NCI-H226 (cell line): ENCODE results near the gene RIN3.

Source experiments
- DNase-seq: peaks from one replicate; pipeline ENCODE4 v3.0.0-alpha.2; 2015

Gene RIN3

DNA sequence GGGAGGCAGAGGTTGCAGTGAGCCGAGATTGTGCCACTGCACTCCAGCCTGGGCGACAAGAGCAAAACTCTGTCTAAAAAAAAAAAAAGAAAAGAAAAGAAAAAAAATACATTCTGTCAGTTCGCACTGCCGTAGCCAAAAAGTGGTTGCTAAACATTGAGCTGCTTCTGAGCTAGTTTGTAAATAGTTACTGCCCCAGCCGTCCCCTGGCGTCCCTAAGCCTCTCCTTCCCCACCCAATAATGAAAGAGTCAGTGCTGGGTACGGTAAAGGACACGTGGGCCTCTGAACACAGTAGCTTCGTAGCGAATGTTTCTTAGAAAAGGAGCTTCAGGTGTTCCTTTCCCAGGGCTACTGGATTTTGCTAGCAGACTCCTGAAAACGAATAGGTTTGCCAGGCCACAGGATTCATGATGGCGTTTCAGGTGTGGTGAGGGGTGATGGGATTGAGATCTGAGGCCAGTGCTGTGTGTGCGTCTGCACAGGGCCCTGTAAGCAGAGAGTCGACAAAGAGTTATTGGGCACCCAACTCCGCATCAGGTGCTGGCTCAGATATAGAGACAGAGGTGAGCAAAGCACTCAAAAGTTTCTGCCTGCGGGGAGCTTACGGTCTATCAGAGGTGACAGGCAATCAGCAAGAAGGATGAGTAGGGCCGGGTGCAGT lies 140.8 kb downstream of the RIN3 start:
- no peak for DNase-seq

DNA sequence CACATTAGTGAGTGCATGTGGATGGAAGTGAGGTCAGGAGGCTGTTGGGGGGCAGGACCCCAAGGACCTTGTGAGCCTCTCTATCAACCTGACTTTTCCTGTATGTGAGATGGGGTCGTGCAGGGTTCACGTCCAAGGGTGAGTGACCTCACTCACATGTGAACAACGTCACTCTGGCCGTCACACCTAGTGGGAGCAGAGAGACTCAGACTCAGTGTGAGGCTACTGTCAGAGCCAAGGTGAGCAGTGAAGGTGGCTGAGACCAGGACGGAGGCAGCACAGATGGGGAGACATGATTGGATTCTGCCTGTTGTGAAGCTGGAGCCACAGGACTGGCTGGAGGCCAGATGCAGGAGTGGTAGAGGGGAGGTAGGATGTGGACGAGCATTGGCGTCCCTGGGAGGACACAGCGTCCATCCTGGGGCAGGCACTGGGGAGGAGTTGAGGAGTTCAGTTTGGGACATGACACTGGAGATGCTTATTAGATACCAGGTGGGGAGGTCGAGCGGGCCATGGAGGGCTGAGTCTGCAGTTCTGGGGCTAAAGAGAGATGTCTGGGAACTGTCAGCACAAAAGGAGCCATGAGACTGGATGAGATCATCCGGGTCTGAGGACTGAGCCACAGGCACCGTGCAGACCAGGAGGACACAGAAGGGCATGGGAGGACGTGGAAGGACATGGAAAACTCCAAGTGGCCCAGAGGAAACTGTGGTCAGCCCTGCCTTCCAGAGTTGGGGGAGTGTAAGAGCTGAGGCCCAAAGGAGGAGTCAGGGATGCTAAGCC lies 142.0 kb downstream of the RIN3 start:
- DNase-seq = no peak

DNA sequence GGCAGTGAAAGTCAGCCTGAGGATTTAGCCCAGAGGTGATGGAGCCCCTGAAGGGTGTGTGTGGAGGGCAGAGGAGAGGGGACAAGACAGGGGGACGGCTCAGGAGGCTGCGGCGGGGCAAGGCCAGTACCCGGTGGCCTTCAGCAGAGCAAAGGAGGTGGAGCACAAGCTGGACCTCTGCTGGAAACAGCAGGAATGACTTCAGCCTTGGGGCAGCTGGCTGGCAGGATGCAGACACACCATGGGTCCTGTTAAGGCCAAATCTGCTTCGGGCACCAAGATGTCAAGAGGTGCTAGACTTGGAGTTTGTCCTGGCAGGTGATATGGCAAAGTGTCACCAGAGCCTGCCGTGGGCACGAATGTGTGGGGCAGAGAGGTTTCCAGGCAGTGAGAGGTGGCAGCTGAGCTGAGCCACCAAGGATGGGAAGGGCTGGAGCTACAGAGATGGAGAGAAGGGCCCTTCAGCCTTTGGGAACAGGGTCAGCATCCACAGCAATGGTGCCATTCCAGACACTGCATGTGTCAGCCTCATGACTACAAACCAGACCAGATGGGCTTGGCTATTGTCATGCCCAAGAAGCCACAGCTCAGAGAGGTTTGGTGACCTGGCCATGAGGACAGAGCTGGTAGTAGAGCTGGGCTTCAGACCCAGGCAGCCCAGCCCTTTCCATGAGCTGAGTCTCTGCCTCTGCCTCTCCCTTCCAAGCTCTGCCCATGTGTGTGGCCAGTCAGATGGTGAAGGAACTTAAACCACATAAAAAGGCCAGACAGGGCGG lies 142.9 kb downstream of the RIN3 start:
- DNase-seq = no peak

DNA sequence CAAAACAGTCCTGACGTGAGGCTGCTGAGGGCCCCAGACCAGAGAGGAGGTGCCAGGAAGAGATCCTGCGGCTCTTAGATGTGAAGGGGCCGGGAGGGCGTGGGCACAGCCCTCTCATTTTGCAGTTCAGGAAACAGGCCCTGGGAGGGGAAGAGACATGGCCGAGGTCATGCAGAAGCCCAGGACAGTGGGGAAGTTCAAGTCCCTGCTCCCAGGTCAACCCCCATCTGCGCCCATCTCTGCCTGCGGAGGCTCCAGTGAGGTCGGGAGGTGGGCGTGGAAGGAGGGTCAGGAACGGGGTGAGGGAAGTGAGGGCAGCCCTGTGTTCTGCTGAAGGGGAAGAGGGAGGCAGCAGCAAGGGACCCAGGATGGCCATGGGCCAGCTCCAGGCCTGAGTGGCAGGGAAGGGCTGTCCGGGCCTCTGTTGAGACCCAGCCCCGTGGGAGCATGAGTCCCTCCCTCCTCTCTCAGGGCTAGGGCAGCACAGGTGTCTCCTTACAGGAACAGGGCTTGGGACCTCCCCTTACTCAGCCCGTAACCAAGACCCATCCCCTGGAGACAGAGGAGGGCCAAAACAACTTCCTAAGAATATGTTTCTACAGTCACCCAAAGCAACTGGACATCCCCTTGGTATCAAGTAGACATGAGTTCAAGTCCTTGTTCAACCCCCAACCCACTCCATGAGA lies 144.0 kb downstream of the RIN3 start:
- no peak for DNase-seq

DNA sequence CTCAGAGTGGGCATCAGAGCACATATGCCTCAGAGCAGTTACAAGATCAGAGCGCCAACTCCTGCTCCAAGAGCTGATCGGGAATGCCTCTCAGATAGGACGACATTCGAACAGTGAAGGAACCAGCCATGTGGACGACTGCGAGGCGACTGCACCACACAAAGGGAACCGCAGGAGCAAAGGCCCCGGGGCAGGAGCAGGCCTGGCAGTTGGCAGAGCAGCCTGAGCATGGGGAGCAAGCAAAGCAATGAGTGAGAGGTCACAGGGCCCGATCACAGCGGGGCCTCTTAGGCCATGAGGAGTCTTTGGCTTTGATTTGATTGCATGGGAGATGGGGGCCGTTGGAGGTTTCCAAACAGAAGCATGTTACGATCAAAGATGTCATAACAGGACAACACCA lies 144.6 kb downstream of the RIN3 start:
- no peak for DNase-seq

DNA sequence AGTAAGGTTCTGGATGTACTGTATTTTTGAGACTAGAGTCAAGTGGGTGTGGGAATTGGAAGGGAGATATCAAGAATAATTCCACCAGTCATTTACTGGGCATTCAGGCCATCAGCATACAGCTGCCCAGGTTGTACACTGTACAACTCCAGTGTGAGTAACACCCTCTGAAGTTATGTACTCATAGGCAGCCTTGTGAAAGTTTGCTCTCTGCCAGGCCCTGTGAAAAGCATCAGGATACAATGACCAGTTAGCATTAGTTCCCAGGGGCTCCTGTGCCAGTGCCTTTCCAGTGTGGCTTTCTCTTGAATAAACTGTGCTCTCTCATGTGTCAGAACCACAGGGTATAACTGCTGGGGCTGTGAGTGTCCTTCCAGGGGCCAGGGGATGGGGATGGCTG lies 145.1 kb downstream of the RIN3 start:
- no peak for DNase-seq

DNA sequence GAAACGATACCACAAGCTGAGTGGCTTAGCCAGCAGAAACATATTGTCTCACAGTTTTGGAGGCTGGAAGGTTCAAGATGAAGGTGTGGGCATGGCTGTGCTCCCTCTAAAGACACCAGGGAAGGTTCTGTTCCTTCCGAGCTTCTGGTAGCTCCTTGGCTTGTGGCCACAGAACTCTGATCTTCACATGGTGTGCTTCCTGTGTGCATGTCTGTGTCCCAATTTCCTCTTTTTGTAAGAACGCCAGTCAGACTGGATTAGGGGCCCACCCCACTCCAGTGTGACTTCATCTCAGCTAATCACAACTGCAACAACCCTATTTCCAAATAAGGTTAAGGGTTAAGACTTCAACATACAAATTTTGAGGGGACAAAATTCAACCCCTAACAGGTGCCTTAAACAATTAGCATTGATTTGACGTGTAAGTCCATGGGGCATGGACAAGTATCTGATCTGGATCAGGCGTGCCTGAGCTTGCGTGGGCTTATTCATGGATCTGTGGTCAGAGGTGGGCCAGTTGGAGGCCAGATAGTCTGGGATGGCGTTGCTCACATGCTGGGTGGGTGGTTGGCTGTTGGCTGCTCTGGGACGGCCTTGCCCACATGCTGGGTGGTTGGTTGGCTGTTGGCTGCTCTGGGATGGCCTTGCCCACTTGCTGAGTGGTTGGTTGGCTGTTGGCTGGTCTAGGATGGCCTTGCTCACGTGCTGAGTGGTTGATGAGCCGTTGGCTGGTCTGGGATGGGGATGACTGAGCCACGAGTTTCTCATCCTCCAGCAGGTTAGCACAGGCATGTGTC lies 146.4 kb downstream of the RIN3 start:
- DNase-seq = no peak

DNA sequence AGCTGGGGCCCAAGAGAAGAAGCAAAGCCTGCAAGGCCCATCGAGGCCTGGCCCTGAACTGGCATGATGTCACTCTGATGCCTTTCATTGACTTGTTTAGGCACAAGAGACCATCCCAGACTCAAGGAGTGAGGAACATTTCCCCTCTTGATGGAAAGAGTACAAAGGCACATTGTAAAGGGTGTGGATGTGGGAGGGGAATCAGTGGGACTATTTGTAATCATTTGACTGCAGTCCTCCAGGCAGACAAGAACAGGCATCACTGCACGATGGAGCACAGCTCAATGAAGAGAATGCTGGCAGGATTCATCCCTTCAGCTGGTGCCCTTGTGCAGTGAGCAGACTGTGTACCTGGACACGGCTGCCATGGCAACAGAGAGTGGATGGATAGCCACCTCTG lies 147.0 kb downstream of the RIN3 start:
- no peak for DNase-seq

DNA sequence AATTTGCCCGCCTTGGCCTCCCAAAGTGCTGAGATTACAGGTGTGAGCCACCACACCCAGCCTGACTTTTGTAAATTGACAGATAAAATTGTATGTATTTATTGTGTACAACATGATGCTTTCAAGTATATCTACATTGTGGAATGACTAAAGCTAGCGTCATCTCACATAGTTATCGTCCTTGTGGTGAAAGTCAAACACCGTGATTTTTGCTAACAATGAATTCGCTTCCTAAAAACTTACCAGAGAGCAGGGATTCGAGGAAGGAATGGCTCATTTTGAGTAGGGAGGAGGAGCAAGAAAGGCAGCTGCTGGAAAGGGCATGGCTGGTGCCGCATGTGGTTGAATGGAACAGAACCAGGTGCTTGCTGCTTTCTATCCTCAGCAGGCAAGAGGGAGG lies 149.5 kb downstream of the RIN3 start:
- no peak for DNase-seq

DNA sequence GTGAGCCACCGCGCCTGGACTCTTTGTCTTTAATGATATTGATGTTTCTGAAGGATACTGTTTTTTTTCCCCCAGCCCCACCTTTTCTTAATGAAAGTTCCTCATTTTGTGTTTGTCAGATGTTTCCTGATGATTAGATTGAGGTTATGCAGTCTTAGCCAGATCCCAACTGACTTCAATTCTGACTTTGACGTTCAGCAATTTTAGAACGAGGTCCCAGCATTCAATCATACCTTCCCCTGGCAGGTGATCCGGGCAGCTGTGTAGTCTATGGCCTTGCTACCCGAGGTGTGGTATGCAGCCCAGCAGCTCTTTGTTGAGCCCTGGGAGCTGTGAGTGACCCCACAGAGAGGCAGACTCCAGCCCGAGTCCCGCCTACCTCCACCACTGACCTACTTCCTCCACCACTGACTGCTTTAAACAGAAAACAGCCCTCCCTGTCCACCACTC lies 152.1 kb downstream of the RIN3 start:
- no peak for DNase-seq

DNA sequence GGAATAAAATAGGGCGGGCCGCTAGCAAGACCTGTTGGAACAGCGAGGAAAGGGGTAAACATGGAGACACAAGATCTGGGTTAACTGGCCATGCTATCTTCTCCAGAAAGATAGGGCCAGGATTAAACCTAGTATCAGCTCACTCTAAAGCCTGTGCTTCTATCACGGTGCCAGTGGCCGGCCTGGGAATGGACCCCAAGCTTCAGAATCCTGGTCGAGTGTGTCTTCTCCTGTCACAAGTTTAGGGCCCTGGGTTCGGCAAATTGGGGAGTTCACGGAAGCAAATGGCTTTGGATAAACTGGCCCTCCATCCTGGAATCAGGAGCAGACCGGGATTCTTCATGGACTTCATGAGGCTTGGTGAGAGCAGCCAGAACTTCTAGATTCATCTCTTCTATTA lies 152.7 kb downstream of the RIN3 start:
- DNase-seq = no peak

DNA sequence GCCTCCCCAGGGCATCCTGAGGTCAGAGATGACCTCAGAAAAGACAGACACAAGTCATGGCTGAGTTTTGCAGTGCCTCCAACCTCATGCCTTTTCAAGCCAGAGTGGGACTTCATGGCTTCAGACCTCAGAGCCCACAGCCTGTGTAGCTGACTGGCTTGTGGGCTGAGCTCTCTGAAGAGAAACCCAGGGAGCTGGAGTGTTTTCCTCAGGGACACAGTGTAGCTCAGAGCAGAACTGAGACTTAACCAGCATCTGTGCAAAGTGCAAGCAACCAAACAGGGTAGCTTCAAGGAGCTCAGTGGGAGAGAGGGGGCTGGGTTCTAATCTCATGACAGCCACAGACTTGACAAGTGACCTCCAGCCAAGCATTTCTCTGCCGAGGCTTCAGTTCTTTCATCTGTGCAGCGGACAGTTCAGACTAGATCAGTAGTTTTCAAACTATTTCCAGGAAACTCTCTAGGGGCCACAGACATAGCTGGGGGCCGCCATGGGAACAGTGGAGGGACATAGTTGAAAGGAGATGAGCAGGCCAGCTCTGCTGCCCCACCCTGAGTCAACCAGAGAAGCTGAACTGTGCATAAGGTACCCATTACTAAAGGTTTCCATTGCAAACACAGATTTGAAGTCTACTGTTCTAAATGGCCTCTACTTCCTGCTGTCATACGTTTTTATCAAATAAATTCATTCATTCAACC lies 154.8 kb downstream of the RIN3 start:
- DNase-seq = no peak

DNA sequence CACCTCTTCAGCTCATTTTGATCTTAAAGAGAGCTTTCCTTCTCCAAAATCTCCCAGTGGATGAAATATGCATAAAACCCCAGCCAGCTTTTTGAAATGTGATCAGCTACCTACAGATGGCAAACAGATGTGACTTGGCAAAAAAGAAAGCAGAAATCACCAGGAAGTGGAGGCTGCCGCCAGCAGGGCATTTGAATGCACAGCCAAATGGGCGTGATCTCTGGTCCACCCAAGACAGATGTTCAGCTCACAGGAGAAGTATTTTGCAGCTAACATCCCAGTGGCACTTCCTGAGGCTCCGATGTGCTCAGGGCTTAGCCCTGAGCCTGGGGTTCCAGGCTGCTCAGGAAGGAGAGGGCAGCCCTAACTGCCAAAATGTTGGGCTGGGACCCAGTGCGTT lies 156.6 kb downstream of the RIN3 start:
- no peak for DNase-seq

DNA sequence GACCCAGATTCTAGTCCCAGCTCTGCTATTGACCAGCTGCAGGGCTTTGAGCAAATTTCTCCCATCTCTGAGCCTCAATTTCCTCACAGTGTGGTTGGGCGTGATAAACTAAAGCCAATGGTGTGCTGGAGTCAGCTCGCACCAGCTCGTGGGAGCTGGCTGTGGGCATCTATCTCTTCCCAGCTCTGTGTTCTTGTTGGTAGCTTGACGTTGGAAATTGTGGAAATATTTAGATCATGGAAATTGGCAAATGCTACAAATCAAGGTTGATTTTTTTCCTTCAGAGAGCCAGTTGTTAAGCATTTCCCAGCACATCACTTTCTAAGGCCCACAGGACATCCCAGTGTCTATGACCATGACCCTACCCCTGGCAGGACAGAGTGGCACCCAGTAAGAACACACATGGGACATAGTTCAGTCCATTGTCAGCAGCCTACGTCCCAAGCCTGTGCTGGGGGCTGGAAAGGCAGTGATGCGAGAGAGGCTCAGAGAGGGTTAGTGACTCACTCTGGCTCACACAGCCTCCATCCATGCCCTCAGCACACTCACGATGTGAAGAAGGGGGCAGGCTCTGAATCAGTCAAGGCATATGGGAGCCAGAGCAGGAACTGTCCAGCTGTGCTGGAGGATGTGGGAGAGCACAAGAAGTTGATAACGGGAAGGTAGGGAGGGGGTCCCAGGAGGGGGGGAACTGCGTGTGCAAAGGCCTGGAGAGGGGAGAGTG lies 157.2 kb downstream of the RIN3 start:
- no peak for DNase-seq

DNA sequence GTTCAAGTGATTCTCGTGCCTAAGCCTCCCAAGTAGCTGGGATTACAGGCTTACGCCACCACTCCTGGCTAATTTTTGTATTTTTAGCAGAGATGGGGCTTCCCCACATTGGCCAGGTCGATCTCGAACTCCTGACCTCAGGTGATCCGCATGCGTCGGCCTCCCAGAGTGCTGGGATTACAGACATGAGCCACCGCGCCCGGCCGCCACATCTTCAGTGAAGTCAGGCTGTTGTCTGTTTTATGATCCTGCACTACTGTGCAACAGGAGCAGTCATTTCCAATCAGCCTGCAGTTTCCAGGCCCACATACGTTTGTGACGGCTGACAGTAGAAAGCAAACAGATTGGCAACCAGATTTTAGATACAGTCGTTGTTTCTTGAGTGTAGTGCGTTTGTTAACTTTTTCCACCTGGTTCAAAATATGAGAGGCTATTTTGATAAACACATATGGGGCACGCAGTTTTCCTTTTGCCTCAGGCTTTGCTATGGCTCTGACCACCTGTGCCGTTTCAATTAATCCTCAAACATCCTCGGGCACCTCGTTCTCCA lies 160.1 kb downstream of the RIN3 start:
- DNase-seq = no peak

DNA sequence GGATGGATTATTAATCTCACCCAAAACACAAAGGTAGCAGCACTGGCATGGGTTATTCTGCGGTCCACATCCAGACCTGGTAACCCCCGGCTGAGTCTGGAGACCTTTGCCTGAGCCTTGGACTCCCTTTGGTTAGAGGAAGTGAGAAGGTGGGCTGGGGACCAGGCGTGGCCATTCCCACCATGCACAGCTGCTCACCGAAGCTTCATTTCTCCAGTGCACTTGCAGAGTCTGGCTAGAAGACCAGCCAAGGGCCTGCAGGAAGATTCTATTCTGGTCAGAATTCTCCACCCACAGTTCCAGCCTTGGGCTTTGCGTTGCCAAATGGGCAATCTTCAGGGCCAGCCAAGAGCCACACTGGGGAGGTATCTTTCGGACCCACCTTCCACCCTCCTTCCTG lies 161.8 kb downstream of the RIN3 start:
- DNase-seq = no peak

DNA sequence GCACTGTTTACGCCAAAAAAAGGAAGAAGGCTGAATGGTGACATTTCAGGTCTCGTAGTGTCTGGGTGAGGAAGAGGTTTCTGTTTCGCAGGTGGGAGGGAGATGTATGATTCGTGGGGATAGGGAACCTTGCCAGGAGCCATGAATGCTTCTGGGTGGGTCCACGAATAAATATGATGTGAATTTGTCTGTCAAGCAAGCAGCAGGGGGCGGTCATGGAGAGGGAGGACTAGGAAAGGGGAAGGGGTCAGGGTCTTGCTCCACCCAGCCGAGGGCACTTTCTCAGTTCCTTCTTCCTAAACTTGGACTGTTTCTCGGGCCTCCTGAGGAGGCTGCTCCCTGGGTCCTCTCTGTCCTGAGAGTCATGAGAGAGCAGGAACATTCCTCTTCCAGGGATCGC lies 162.4 kb downstream of the RIN3 start:
- DNase-seq = no peak

DNA sequence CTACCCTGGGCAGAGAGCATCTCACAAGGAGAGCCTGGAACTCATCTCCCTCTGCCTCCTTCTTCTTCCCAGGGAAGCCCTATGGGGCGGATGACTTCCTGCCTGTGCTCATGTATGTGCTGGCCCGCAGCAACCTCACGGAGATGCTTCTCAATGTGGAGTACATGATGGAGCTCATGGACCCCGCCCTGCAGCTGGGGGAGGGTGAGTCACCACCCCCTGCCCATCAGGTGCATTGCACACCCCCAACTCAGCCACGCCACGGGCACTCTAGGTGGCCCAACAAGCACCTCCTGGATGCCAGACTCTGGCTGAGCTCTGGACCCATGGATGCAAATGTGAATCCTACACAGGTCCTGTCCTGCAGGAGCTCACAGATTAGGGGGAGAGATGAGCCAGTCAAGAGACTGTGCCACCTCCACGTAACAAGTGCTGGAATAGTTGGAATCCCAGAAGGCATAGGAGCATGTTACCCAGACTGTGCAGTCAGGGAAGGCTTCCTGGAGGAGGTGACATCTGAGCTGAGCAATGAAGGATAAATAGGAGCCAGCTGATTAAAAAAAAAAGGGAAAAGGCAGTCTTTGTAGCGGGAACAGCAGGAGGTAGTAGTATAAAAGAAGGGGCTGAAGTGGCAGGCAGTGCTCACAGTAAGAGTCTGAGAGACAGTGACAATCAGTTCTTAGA lies 163.0 kb downstream of the RIN3 start:
- no peak for DNase-seq

DNA sequence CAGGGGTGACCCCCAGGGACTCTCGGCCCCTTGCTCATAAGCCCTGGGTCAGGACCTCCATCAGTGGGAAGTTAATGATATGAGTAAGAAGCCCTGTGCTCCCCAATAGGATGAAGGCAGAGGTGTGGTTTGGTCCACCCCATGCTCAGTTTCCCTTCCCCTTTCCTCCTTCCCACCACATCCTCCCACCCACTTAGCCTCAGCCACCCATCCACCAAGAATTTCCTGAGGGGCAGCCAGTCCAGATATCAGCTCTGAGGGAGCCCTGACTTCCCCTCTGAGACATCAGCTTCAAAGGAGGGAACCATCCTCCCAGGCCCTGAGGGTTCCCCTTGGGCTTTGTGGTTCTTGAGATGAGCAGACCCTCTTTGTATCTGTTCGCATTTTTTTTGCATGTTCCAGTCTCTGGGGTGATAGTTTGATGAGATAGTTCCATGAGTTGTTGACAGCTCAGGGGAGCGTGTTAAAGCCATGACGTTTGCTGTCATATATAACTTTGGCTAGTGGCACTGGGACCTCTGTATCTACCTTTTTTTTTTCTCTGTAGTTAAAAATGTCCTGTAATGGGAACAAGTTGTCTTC lies 163.6 kb downstream of the RIN3 start:
- DNase-seq = peak; percentile 53

DNA sequence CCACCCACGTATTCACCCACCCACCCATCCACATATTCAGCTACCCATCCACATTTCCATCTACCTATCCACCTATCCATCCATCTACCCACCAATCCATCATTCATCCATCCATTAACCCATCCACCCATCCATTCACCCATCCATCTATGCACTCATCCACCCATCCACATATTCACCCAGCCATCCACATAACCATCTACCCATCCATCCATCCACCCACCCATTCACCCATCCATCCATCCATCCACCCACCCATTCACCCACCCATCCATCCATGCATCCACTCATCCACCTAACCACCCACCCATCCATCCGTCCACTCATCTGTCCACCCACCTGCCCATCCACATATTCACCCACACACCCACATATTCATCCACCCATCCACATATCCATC lies 164.4 kb downstream of the RIN3 start:
- no peak for DNase-seq
